ENCODE measurements around the gene GOLGA6L24. TPM values are rescaled to one million over a fixed set of nuclear protein-coding genes. Genes with fewer than 3 reads are reported as not detected.
"Not testable (repeated sequence)": the region's sequence is repeated elsewhere in the genome, so short reads cannot be mapped to it uniquely, and the experiment has no call there.

Gene GOLGA6L24
- not detected in 2 replicates for total RNA-seq
- not detected in 2 replicates for polyA plus RNA-seq
- polyA plus RNA-seq (2012), result not detected in 2 replicates
- not detected in 2 replicates for polyA minus RNA-seq (ENCODE audit: low replicate concordance)

- H3K4me3 ChIP-seq (replicated peaks in 1 of 4; ENCODE audit: control extremely low read depth in 1 of 4, insufficient read depth in 1 of 4, low read depth in 3 of 4, low read length in 4 of 4); H3K4me1 ChIP-seq (ENCODE audit: control insufficient read depth, extremely low read depth, insufficient read depth, low read length); H3K79me2 ChIP-seq (ENCODE audit: control insufficient read depth, insufficient read depth, low read length); H3K36me3 ChIP-seq (ENCODE audit: control insufficient read depth, insufficient read depth, low read length); H3K9ac ChIP-seq (ENCODE audit: insufficient read depth, low read length); H3K27me3 ChIP-seq (ENCODE audit: control insufficient read depth, insufficient read depth, low read length); H3K9me3 ChIP-seq (ENCODE audit: control insufficient read depth, insufficient read depth, low read depth, low read length); H3K4me2 ChIP-seq (ENCODE audit: extremely low read depth, insufficient read depth, low read length); DNase-seq (ENCODE audit: low read depth in 2 of 2); H2AFZ ChIP-seq (ENCODE audit: low read length); H3K27ac ChIP-seq (ENCODE audit: insufficient read depth, low read length); H4K20me1 ChIP-seq (ENCODE audit: control insufficient read depth, extremely low read depth, insufficient read depth, low read length): not testable (repeated sequence)
Measured at GRCh38 chr15:28357984-28358383, at the start of gene GOLGA6L24. GOLGA6L24 (minus strand) TSS chr15:28358084; CDS start chr15:28358023, 61 bp downstream.

- not testable (repeated sequence) for H3K4me1 ChIP-seq (ENCODE audit: control insufficient read depth, extremely low read depth, insufficient read depth, low read length); DNase-seq (ENCODE audit: low read depth in 2 of 2); H3K9ac ChIP-seq (ENCODE audit: insufficient read depth, low read length); H3K36me3 ChIP-seq (ENCODE audit: control insufficient read depth, insufficient read depth, low read length); H3K4me3 ChIP-seq (replicated peaks in 1 of 4; ENCODE audit: control extremely low read depth in 1 of 4, insufficient read depth in 1 of 4, low read depth in 3 of 4, low read length in 4 of 4); H2AFZ ChIP-seq (ENCODE audit: low read length); H4K20me1 ChIP-seq (ENCODE audit: control insufficient read depth, extremely low read depth, insufficient read depth, low read length); H3K27ac ChIP-seq (ENCODE audit: insufficient read depth, low read length); H3K27me3 ChIP-seq (ENCODE audit: control insufficient read depth, insufficient read depth, low read length); H3K9me3 ChIP-seq (ENCODE audit: control insufficient read depth, insufficient read depth, low read depth, low read length); H3K79me2 ChIP-seq (ENCODE audit: control insufficient read depth, insufficient read depth, low read length); H3K4me2 ChIP-seq (ENCODE audit: extremely low read depth, insufficient read depth, low read length)
Measured at GRCh38 chr15:28402774-28403435, 45.0 kb upstream of the GOLGA6L24 start.

- not testable (repeated sequence) for H3K36me3 ChIP-seq (ENCODE audit: control insufficient read depth, insufficient read depth, low read length); H2AFZ ChIP-seq (ENCODE audit: low read length); H4K20me1 ChIP-seq (ENCODE audit: control insufficient read depth, extremely low read depth, insufficient read depth, low read length); H3K9me3 ChIP-seq (ENCODE audit: control insufficient read depth, insufficient read depth, low read depth, low read length); H3K4me3 ChIP-seq (replicated peaks in 1 of 4; ENCODE audit: control extremely low read depth in 1 of 4, insufficient read depth in 1 of 4, low read depth in 3 of 4, low read length in 4 of 4); H3K27me3 ChIP-seq (ENCODE audit: control insufficient read depth, insufficient read depth, low read length); H3K27ac ChIP-seq (ENCODE audit: insufficient read depth, low read length); H3K4me1 ChIP-seq (ENCODE audit: control insufficient read depth, extremely low read depth, insufficient read depth, low read length); H3K79me2 ChIP-seq (ENCODE audit: control insufficient read depth, insufficient read depth, low read length); DNase-seq (ENCODE audit: low read depth in 2 of 2); H3K4me2 ChIP-seq (ENCODE audit: extremely low read depth, insufficient read depth, low read length); H3K9ac ChIP-seq (ENCODE audit: insufficient read depth, low read length)
Measured at GRCh38 chr15:28396022-28396421, 38.1 kb upstream of the GOLGA6L24 start.

- not testable (repeated sequence) for H3K27ac ChIP-seq (ENCODE audit: insufficient read depth, low read length); H3K4me1 ChIP-seq (ENCODE audit: control insufficient read depth, extremely low read depth, insufficient read depth, low read length); H2AFZ ChIP-seq (ENCODE audit: low read length); H4K20me1 ChIP-seq (ENCODE audit: control insufficient read depth, extremely low read depth, insufficient read depth, low read length); H3K4me2 ChIP-seq (ENCODE audit: extremely low read depth, insufficient read depth, low read length); H3K4me3 ChIP-seq (replicated peaks in 1 of 4; ENCODE audit: control extremely low read depth in 1 of 4, insufficient read depth in 1 of 4, low read depth in 3 of 4, low read length in 4 of 4); H3K36me3 ChIP-seq (ENCODE audit: control insufficient read depth, insufficient read depth, low read length); H3K27me3 ChIP-seq (ENCODE audit: control insufficient read depth, insufficient read depth, low read length); H3K9ac ChIP-seq (ENCODE audit: insufficient read depth, low read length); H3K9me3 ChIP-seq (ENCODE audit: control insufficient read depth, insufficient read depth, low read depth, low read length); DNase-seq (ENCODE audit: low read depth in 2 of 2); H3K79me2 ChIP-seq (ENCODE audit: control insufficient read depth, insufficient read depth, low read length)
Measured at GRCh38 chr15:28380053-28380452, 22.2 kb upstream of the GOLGA6L24 start.

- not testable (repeated sequence) for H3K27me3 ChIP-seq (ENCODE audit: control insufficient read depth, insufficient read depth, low read length); H3K9me3 ChIP-seq (ENCODE audit: control insufficient read depth, insufficient read depth, low read depth, low read length); H3K4me2 ChIP-seq (ENCODE audit: extremely low read depth, insufficient read depth, low read length); H3K9ac ChIP-seq (ENCODE audit: insufficient read depth, low read length); H3K4me1 ChIP-seq (ENCODE audit: control insufficient read depth, extremely low read depth, insufficient read depth, low read length); H3K4me3 ChIP-seq (replicated peaks in 1 of 4; ENCODE audit: control extremely low read depth in 1 of 4, insufficient read depth in 1 of 4, low read depth in 3 of 4, low read length in 4 of 4); H3K36me3 ChIP-seq (ENCODE audit: control insufficient read depth, insufficient read depth, low read length); DNase-seq (ENCODE audit: low read depth in 2 of 2); H3K27ac ChIP-seq (ENCODE audit: insufficient read depth, low read length); H2AFZ ChIP-seq (ENCODE audit: low read length); H4K20me1 ChIP-seq (ENCODE audit: control insufficient read depth, extremely low read depth, insufficient read depth, low read length); H3K79me2 ChIP-seq (ENCODE audit: control insufficient read depth, insufficient read depth, low read length)
Measured at GRCh38 chr15:28378364-28378763, 20.5 kb upstream of the GOLGA6L24 start, which contains the start of gene GOLGA8F. GOLGA8F (plus strand) TSS chr15:28378664; CDS start chr15:28378762, 98 bp downstream.

- not testable (repeated sequence) for H3K79me2 ChIP-seq (ENCODE audit: control insufficient read depth, insufficient read depth, low read length); H3K27ac ChIP-seq (ENCODE audit: insufficient read depth, low read length); H2AFZ ChIP-seq (ENCODE audit: low read length); H3K9ac ChIP-seq (ENCODE audit: insufficient read depth, low read length); H4K20me1 ChIP-seq (ENCODE audit: control insufficient read depth, extremely low read depth, insufficient read depth, low read length); H3K4me3 ChIP-seq (replicated peaks in 1 of 4; ENCODE audit: control extremely low read depth in 1 of 4, insufficient read depth in 1 of 4, low read depth in 3 of 4, low read length in 4 of 4); H3K9me3 ChIP-seq (ENCODE audit: control insufficient read depth, insufficient read depth, low read depth, low read length); H3K4me2 ChIP-seq (ENCODE audit: extremely low read depth, insufficient read depth, low read length); H3K36me3 ChIP-seq (ENCODE audit: control insufficient read depth, insufficient read depth, low read length); H3K27me3 ChIP-seq (ENCODE audit: control insufficient read depth, insufficient read depth, low read length); H3K4me1 ChIP-seq (ENCODE audit: control insufficient read depth, extremely low read depth, insufficient read depth, low read length); DNase-seq (ENCODE audit: low read depth in 2 of 2)
Measured at GRCh38 chr15:28365502-28365901, 7.6 kb upstream of the GOLGA6L24 start.

- H3K4me1 ChIP-seq (ENCODE audit: control insufficient read depth, extremely low read depth, insufficient read depth, low read length); H3K9me3 ChIP-seq (ENCODE audit: control insufficient read depth, insufficient read depth, low read depth, low read length); H3K36me3 ChIP-seq (ENCODE audit: control insufficient read depth, insufficient read depth, low read length); H3K27me3 ChIP-seq (ENCODE audit: control insufficient read depth, insufficient read depth, low read length); H2AFZ ChIP-seq (ENCODE audit: low read length); H3K79me2 ChIP-seq (ENCODE audit: control insufficient read depth, insufficient read depth, low read length); DNase-seq (ENCODE audit: low read depth in 2 of 2); H4K20me1 ChIP-seq (ENCODE audit: control insufficient read depth, extremely low read depth, insufficient read depth, low read length); H3K27ac ChIP-seq (ENCODE audit: insufficient read depth, low read length): not testable (repeated sequence)
- Histone ChIP-seq H3K4me3 (replicated peaks in 1 of 4; ENCODE audit: control extremely low read depth in 1 of 4, insufficient read depth in 1 of 4, low read depth in 3 of 4, low read length in 4 of 4) (peak within 1 kb of the TSS in 2 of 4 experiments; percentile 44 to 58), H3K4me2 (ENCODE audit: extremely low read depth, insufficient read depth, low read length) (peak within 1 kb of the TSS; percentile 13), H3K9ac (ENCODE audit: insufficient read depth, low read length) (peak within 1 kb of the TSS; percentile 16)
Measured at GRCh38 chr15:28322129-28322588, 35.7 kb downstream of the GOLGA6L24 start, which contains the start of gene HERC2. HERC2 (minus strand) TSS chr15:28322179; CDS start chr15:28321433, 746 bp downstream.
